HepG2 (cell line): ENCODE results near the gene CRNKL1. TPM values are rescaled to one million over a fixed set of nuclear protein-coding genes. Genes with fewer than 3 reads are reported as not detected.

Experiments
- ATAC-seq: fragments of 200-7000 bp; cut with Tn5 transposase; 3 replicates; pipeline ENCODE4 v1.9.1; 2020; ENCODE audit warnings: mild to moderate bottlenecking, moderate library complexity
- BruUV-seq: library from RNA; stranded (reverse); fragments of 400-500 nt; replicated peaks from 2 replicates; lab custom pipeline; 2021; lab: Mats Ljungman, UMichigan
- CTCF ChIA-PET: fragments of 300-600 bp; formaldehyde crosslinking; extraction: SDS; loops from one replicate; lab custom pipeline; 2021; ENCODE audit warnings: low total read pairs, inconsistent platforms, low intra/inter-chr PET ratio; lab: Yijun Ruan, JAX
- POLR2A ChIA-PET: fragments of 350-600 bp; sonication (Branson Sonifier 250); formaldehyde crosslinking; loops from one replicate; lab custom pipeline; 2020; ENCODE audit warnings: antibody characterized with exemption, inconsistent platforms; lab: Yijun Ruan, JAX
- DNase-seq: peaks from one replicate; pipeline ENCODE4 v3.0.0-alpha.2; 2015; ENCODE audit warnings: low spot score
- FAIRE-seq: peaks from 3 replicates; lab custom pipeline; 2011; peaks lifted over from hg19 to GRCh38; lab: Jason Lieb, UNC
- H2AFZ ChIP-seq: one replicate; pipeline ENCODE4 v1.6.1; 2011; ENCODE audit warnings: low read length, inconsistent platforms
- H3K27ac ChIP-seq: fragments of 300-600 bp; 3 replicates; pipeline ENCODE4 v1.8.0; 2011; ENCODE audit warnings: mixed run types, mild to moderate bottlenecking, mixed read lengths, low read length, inconsistent platforms; ENCODE audit not compliant: insufficient read depth; ENCODE audit errors: extremely low read length
- H3K27me3 ChIP-seq, 2 experiments: fragments of 200-600 bp in 1 of 2; 2 replicates in 1 of 2; 3 replicates in 1 of 2; pipeline versions ENCODE4 v1.6.0 to v1.8.0; 2011; ENCODE audit warnings: low read length in 2 of 2, mild to moderate bottlenecking in 2 of 2, moderate library complexity in 2 of 2, inconsistent platforms in 1 of 2; ENCODE audit not compliant: insufficient read depth in 2 of 2, control insufficient read depth in 1 of 2
- H3K36me3 ChIP-seq, 2 experiments: fragments of 200-600 bp in 1 of 2; replicated peaks in 1 of 2; 2 replicates in 1 of 2; 3 replicates in 1 of 2; pipeline versions ENCODE4 v1.5.1 to v1.8.0; 2011; ENCODE audit warnings: low read length in 2 of 2, inconsistent platforms in 1 of 2; ENCODE audit not compliant: insufficient read depth in 2 of 2, control insufficient read depth in 1 of 2
- H3K4me1 ChIP-seq: 2 replicates; pipeline ENCODE4 v1.5.1; 2012; ENCODE audit warnings: low read length, inconsistent platforms; ENCODE audit not compliant: insufficient read depth
- H3K4me2 ChIP-seq: 2 replicates; pipeline ENCODE4 v1.6.0; 2011; ENCODE audit warnings: low read depth, low read length, inconsistent platforms
- H3K4me3 ChIP-seq, 3 experiments: fragments of 200-600 bp in 1 of 3; sonication (generic), shearing (Covaris generic) in 1 of 3; replicated peaks in 1 of 3; 2 replicates each; pipeline ENCODE4 v1.5.1; 2011 to 2016; ENCODE audit warnings: low read length in 3 of 3, inconsistent platforms in 2 of 3, low read depth in 2 of 3, mild to moderate bottlenecking in 2 of 3, control low read depth in 1 of 3, mixed read lengths in 1 of 3; ENCODE audit not compliant: insufficient read depth in 1 of 3
- H3K79me2 ChIP-seq: one replicate; pipeline ENCODE4 v1.6.1; 2011; ENCODE audit warnings: low read length, inconsistent platforms; ENCODE audit not compliant: insufficient read depth
- H3K9ac ChIP-seq: 2 replicates; pipeline ENCODE4 v1.6.0; 2011; ENCODE audit warnings: mild to moderate bottlenecking, low read depth, low read length, inconsistent platforms; ENCODE audit not compliant: insufficient read depth
- H3K9me3 ChIP-seq: 2 replicates; pipeline ENCODE4 v1.5.1; 2012; ENCODE audit warnings: mild to moderate bottlenecking, low read length
- H4K20me1 ChIP-seq: 2 replicates; pipeline ENCODE4 v1.6.0; 2011; ENCODE audit warnings: inconsistent platforms, mild to moderate bottlenecking, low read length, moderate library complexity; ENCODE audit not compliant: insufficient read depth
- CAMTA2 ChIP-seq: sonication (generic); formaldehyde crosslinking; IDR thresholded peaks from 2 replicates; pipeline ENCODE4 v1.4.0; 2020; ENCODE audit warnings: mild to moderate bottlenecking, missing genetic modification reagents, borderline replicate concordance
- JDP2 ChIP-seq: sonication (generic); formaldehyde crosslinking; IDR thresholded peaks from 2 replicates; pipeline ENCODE4 v1.8.1; 2022; ENCODE audit warnings: missing genetic modification reagents, borderline replicate concordance
- KAT8 ChIP-seq: IDR thresholded peaks from 2 replicates; pipeline ENCODE4 v1.6.1; 2016; ENCODE audit warnings: missing genetic modification reagents, missing compliant biosample characterization
- NAIF1 ChIP-seq: sonication (generic); formaldehyde crosslinking; IDR thresholded peaks from 2 replicates; pipeline ENCODE4 v1.5.0; 2020; ENCODE audit warnings: mild to moderate bottlenecking, missing genetic modification reagents, borderline replicate concordance
- POGZ ChIP-seq: sonication (generic); formaldehyde crosslinking; IDR thresholded peaks from 2 replicates; pipeline ENCODE4 v1.4.0; 2020; ENCODE audit warnings: mild to moderate bottlenecking, missing genetic modification reagents
- SMYD3 ChIP-seq: sonication (generic); formaldehyde crosslinking; IDR thresholded peaks from 2 replicates; pipeline ENCODE4 v1.8.1; 2023; ENCODE audit warnings: mild to moderate bottlenecking, missing genetic modification reagents
- YEATS4 ChIP-seq: sonication (generic); formaldehyde crosslinking; IDR thresholded peaks from 2 replicates; pipeline ENCODE4 v1.4.0; 2020; ENCODE audit warnings: missing genetic modification reagents, borderline replicate concordance
- ZBTB3 ChIP-seq: sonication (generic); formaldehyde crosslinking; IDR thresholded peaks from 2 replicates; pipeline ENCODE4 v1.4.0; 2020; ENCODE audit warnings: low read depth, mild to moderate bottlenecking, moderate library complexity, missing genetic modification reagents, borderline replicate concordance
- ZNF264 ChIP-seq: sonication (generic); formaldehyde crosslinking; IDR thresholded peaks from 2 replicates; pipeline ENCODE4 v1.4.0; 2020; ENCODE audit warnings: missing genetic modification reagents
- ZNF737 ChIP-seq: sonication (generic); formaldehyde crosslinking; IDR thresholded peaks from 2 replicates; pipeline ENCODE4 v1.5.0; 2020; ENCODE audit warnings: missing genetic modification reagents, mild to moderate bottlenecking, borderline replicate concordance
- ZNF780A ChIP-seq: sonication (generic); formaldehyde crosslinking; IDR thresholded peaks from 2 replicates; pipeline ENCODE4 v1.8.0; 2022; ENCODE audit warnings: mild to moderate bottlenecking, missing genetic modification reagents, moderate library complexity
- ZNF781 ChIP-seq: sonication (generic); formaldehyde crosslinking; IDR thresholded peaks from 2 replicates; pipeline ENCODE4 v1.5.1; 2020; ENCODE audit warnings: borderline replicate concordance, mild to moderate bottlenecking, missing genetic modification reagents; ENCODE audit errors: not compliant biosample characterization
- WGBS: methylation state at CpG from one replicate; pipeline ENCODE4 v1.1.6; 2017; ENCODE audit warnings: low lambda C conversion rate; 5-methylcytosine and 5-hydroxymethylcytosine counted together
- in situ Hi-C: cut with HindIII; loops from 2 replicates; pipeline ENCODE4 v1.10.0; 2017; ENCODE audit warnings: low pct_unique_long_range_greater_than_20kb; ENCODE audit not compliant: extremely low pct_ligation_motif_present
- intact Hi-C: fragments of 100-400 bp; cut with micrococcal nuclease; formaldehyde crosslinking; loops from one replicate; pipeline ENCODE4 v1.10.0; 2022; ENCODE audit not compliant: unreplicated experiment
- polyA plus RNA-seq, 8 experiments: library from polyadenylated mRNA; depleted of rRNA in 3 of 8; stranded (reverse) in 7 of 8; unstranded in 1 of 8; fragments of >200 nt; fragmentation: Illumina TruSeq in 4 of 8; extraction: Trizol in 4 of 8; gene quantifications; 2 replicates each; pipeline versions ENCODE4 v1.2.1 to v1.2.3, GENCODE V29; 2011 to 2016; ENCODE audit warnings: low read depth in 4 of 8, missing spikeins in 1 of 8, mixed read lengths in 1 of 8; ENCODE audit not compliant: insufficient read depth in 1 of 8
- total RNA-seq, 5 experiments: library from RNA; depleted of rRNA; stranded (reverse); fragments of >200 nt; fragmentation: Illumina TruSeq; extraction: Trizol; gene quantifications; 2 replicates each; pipeline ENCODE4 v1.2.3, GENCODE V29; 2016; ENCODE audit warnings: low read depth in 1 of 5
- TF ChIP-seq, protein P1 (sequence below): sonication (generic); formaldehyde crosslinking; IDR thresholded peaks from 2 replicates; pipeline ENCODE4 v1.4.0; 2020; ENCODE audit warnings: mild to moderate bottlenecking, missing genetic modification reagents
- TF ChIP-seq, protein P2 (sequence below): sonication (generic); formaldehyde crosslinking; IDR thresholded peaks from 2 replicates; pipeline ENCODE4 v1.4.0; 2020; ENCODE audit warnings: missing genetic modification reagents
- TF ChIP-seq, protein P3 (sequence below): fragments of 450-650 bp; IDR thresholded peaks from 2 replicates; pipeline ENCODE4 v1.6.1; 2017; ENCODE audit warnings: mild to moderate bottlenecking

CRNKL1 gene
- total and polyA plus RNA-seq, 2 of the 13 experiments (the other 11 are each of a cell fraction or from before 2014, with no cell fraction given): 12.3 to 64.5 TPM

- TF ChIP-seq ZNF781 (CRISPR knock-in tag) (no peak), KAT8 (CRISPR knock-in tag) (no peak), JDP2 (CRISPR knock-in tag) (no peak), ZNF780A (no peak), ZNF264 (CRISPR knock-in tag) (peak; percentile 12; the same call in 1 of the 2 replicates)
- TF ChIP-seq, protein P1, sequence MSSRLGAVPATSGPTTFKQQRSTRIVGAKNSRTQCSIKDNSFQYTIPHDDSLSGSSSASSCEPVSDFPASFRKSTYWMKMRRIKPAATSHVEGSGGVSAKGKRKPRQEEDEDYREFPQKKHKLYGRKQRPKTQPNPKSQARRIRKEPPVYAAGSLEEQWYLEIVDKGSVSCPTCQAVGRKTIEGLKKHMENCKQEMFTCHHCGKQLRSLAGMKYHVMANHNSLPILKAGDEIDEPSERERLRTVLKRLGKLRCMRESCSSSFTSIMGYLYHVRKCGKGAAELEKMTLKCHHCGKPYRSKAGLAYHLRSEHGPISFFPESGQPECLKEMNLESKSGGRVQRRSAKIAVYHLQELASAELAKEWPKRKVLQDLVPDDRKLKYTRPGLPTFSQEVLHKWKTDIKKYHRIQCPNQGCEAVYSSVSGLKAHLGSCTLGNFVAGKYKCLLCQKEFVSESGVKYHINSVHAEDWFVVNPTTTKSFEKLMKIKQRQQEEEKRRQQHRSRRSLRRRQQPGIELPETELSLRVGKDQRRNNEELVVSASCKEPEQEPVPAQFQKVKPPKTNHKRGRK (CRISPR knock-in tag): 0 out of 2 replicates have a peak, but pooled peaks have one; percentile 31
Observed at GRCh38 chr20:20018366-20018765, 33.9 kb downstream of the CRNKL1 start (continued).

DNA sequence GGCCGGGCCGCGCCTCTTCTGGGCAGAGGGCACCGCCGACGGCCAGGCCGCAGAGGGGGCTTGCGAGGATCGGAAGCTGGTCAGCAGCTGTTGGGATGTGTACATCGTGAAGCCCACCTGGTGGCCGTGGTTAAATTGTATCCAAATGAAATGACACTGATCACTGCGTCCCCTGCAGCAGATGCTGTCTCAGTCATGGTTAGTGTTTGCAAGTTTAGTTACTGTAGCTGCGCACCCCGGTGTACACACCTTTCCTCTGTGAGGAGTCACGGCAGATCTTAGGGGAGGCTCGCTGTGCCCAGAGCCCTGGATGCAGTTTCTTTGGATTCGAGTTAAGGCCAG is 34.5 kb downstream of the CRNKL1 start:
- Histone ChIP-seq H3K4me3 (peak overlapping the region; percentile 72 to 95 (median 82)), H4K20me1 (peaks cover 5% of the 10 kb centered on the region), H3K4me1 (peaks cover 70% of the 10 kb centered on the region), H3K36me3 (peaks cover 5 to 28% of the 10 kb centered on the region in 2 experiments), H3K79me2 (peaks cover 55% of the 10 kb centered on the region), H3K4me2 (peak overlapping the region; percentile 96), H3K9ac (peak overlapping the region; percentile 92), H3K27me3 (no peaks in the 10 kb centered on the region; a peak in 1 of 5 replicates), H3K27ac (peak overlapping the region; percentile 82), H3K9me3 (no peaks in the 10 kb centered on the region), H2AFZ (no peak overlapping the region)
- ChIA-PET POLR2A (interaction anchor here (1.3 to 4.2 kb wide), 7 partner anchors 9 to 99 kb away, joined by 3 to 53 read pairs (median 5); partner anchors contain the start of genes CFAP61 and CRNKL1), CTCF (interaction anchor here (1.4 kb wide), 1 partner anchor 233 kb away, joined by 4 read pairs; no protein-coding TSS in a partner anchor)
- FAIRE-seq (no peak), ATAC-seq (peak; percentile 52), DNase-seq (peak; percentile 40)
- in situ Hi-C loops: no loop called here
- no TSS peak for BruUV-seq
- 1% methylated on average over 17 of the region's 17 CpGs for WGBS
- intact Hi-C loops: loop anchor here (1.0 kb wide), 1 partner anchor 34 kb away; the partner anchor contains the start of genes CFAP61 and CRNKL1
- no peak for TF ChIP-seq POGZ (CRISPR knock-in tag)
- 0 out of 2 replicates have a peak, but pooled peaks have one; percentile 19 for TF ChIP-seq SMYD3 (CRISPR knock-in tag)
- no peak for TF ChIP-seq CAMTA2 (CRISPR knock-in tag)
- TF ChIP-seq, protein P2, sequence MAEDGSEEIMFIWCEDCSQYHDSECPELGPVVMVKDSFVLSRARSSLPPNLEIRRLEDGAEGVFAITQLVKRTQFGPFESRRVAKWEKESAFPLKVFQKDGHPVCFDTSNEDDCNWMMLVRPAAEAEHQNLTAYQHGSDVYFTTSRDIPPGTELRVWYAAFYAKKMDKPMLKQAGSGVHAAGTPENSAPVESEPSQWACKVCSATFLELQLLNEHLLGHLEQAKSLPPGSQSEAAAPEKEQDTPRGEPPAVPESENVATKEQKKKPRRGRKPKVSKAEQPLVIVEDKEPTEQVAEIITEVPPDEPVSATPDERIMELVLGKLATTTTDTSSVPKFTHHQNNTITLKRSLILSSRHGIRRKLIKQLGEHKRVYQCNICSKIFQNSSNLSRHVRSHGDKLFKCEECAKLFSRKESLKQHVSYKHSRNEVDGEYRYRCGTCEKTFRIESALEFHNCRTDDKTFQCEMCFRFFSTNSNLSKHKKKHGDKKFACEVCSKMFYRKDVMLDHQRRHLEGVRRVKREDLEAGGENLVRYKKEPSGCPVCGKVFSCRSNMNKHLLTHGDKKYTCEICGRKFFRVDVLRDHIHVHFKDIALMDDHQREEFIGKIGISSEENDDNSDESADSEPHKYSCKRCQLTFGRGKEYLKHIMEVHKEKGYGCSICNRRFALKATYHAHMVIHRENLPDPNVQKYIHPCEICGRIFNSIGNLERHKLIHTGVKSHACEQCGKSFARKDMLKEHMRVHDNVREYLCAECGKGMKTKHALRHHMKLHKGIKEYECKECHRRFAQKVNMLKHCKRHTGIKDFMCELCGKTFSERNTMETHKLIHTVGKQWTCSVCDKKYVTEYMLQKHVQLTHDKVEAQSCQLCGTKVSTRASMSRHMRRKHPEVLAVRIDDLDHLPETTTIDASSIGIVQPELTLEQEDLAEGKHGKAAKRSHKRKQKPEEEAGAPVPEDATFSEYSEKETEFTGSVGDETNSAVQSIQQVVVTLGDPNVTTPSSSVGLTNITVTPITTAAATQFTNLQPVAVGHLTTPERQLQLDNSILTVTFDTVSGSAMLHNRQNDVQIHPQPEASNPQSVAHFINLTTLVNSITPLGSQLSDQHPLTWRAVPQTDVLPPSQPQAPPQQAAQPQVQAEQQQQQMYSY: 0 out of 2 replicates have a peak, but pooled peaks have one; percentile 6
- no peak for TF ChIP-seq NAIF1
- TF ChIP-seq ZBTB3: no peak
- no peak for TF ChIP-seq YEATS4
- TF ChIP-seq, protein P3, sequence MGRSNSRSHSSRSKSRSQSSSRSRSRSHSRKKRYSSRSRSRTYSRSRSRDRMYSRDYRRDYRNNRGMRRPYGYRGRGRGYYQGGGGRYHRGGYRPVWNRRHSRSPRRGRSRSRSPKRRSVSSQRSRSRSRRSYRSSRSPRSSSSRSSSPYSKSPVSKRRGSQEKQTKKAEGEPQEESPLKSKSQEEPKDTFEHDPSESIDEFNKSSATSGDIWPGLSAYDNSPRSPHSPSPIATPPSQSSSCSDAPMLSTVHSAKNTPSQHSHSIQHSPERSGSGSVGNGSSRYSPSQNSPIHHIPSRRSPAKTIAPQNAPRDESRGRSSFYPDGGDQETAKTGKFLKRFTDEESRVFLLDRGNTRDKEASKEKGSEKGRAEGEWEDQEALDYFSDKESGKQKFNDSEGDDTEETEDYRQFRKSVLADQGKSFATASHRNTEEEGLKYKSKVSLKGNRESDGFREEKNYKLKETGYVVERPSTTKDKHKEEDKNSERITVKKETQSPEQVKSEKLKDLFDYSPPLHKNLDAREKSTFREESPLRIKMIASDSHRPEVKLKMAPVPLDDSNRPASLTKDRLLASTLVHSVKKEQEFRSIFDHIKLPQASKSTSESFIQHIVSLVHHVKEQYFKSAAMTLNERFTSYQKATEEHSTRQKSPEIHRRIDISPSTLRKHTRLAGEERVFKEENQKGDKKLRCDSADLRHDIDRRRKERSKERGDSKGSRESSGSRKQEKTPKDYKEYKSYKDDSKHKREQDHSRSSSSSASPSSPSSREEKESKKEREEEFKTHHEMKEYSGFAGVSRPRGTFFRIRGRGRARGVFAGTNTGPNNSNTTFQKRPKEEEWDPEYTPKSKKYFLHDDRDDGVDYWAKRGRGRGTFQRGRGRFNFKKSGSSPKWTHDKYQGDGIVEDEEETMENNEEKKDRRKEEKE: no peak
- TF ChIP-seq ZNF737 (CRISPR knock-in tag): no peak
